MCF 10A (cell line): ENCODE measurements around the gene LCN12. TPM values are rescaled to one million over a fixed set of nuclear protein-coding genes. Genes with fewer than 3 reads are reported as not detected.
A peak's percentile ranks its signal among the peaks of the same experiment; 100 is the strongest.

Experiments used
- BruUV-seq: library from RNA; stranded (reverse); fragments of 400-500 nt; replicated peaks from 2 replicates; lab custom pipeline; 2021; lab: Mats Ljungman, UMichigan
- CTCF ChIA-PET: fragments of 300-600 bp; sonication (Branson Sonifier 250); formaldehyde crosslinking; extraction: SDS; loops from one replicate; lab custom pipeline; 2021; ENCODE audit warnings: antibody characterized with exemption, inconsistent platforms; lab: Yijun Ruan, JAX
- POLR2A ChIA-PET: fragments of 300-600, 350-650 bp; sonication (Branson Sonifier 250); formaldehyde crosslinking; extraction: SDS; loops from one replicate; lab custom pipeline; 2020; ENCODE audit warnings: antibody characterized with exemption, inconsistent platforms; lab: Yijun Ruan, JAX
- DNase-seq: peaks from one replicate; pipeline ENCODE4 v3.0.0-alpha.2; 2018; ENCODE audit not compliant: unreplicated experiment
- H3K27ac Mint-ChIP-seq: one replicate; pipeline ENCODE4 v1.8.0; 2022; ENCODE audit warnings: mild to moderate bottlenecking, low read depth, mixed read lengths; ENCODE audit not compliant: unreplicated experiment
- H3K27me3 Mint-ChIP-seq: one replicate; pipeline ENCODE4 v1.8.0; 2022; ENCODE audit warnings: mixed read lengths; ENCODE audit not compliant: insufficient read depth, unreplicated experiment
- H3K36me3 Mint-ChIP-seq: one replicate; pipeline ENCODE4 v1.8.0; 2022; ENCODE audit warnings: mild to moderate bottlenecking, moderate library complexity, mixed read lengths; ENCODE audit not compliant: insufficient read depth, unreplicated experiment
- H3K4me1 Mint-ChIP-seq: one replicate; pipeline ENCODE4 v1.8.0; 2022; ENCODE audit warnings: mixed read lengths; ENCODE audit not compliant: insufficient read depth, unreplicated experiment
- H3K4me3 Mint-ChIP-seq: one replicate; pipeline ENCODE4 v1.8.0; 2022; ENCODE audit warnings: mild to moderate bottlenecking, moderate library complexity, mixed read lengths; ENCODE audit not compliant: unreplicated experiment
- H3K9me3 Mint-ChIP-seq: one replicate; pipeline ENCODE4 v1.8.0; 2022; ENCODE audit warnings: mixed read lengths; ENCODE audit not compliant: unreplicated experiment
- intact Hi-C: fragments of 100-400 bp; cut with micrococcal nuclease; formaldehyde crosslinking; loops from 2 replicates; pipeline ENCODE4 v1.14.1; 2022
- total RNA-seq: library from RNA; stranded (reverse); gene quantifications from 2 replicates; pipeline ENCODE4 v1.2.3, GENCODE V29; 2022
- TF ChIP-seq, protein P1 (sequence below): fragments of 200-600 bp; IDR thresholded peaks from one replicate; pipeline ENCODE4 v1.8.0; 2022; ENCODE audit warnings: antibody characterized with exemption, mild to moderate bottlenecking; ENCODE audit not compliant: unreplicated experiment

The LCN12 gene
- total RNA-seq, 1 experiment from 2014 or later = 0.86 TPM

DNA sequence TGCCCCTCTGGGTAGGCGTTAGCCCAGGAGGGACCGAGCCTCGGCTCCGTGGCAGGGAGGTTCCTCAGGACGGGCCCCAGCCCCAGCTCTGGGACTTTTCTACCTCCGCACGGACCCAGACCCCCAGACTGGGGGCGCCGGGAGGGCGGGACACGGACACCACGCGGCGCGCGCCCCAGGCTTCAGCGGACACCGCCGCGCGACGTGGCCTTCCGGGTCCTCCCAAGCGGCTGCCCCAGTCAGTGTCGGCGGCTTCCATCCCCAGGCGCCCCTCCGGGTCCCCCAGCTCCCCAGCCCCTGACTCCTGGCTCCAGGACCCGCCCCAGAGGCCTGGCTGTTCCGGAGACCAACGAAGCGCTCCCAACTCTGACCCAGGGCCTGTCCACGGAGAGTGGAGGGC is 33.8 kb downstream of the LCN12 start:
- no peak for DNase-seq
- TF ChIP-seq, protein P1, sequence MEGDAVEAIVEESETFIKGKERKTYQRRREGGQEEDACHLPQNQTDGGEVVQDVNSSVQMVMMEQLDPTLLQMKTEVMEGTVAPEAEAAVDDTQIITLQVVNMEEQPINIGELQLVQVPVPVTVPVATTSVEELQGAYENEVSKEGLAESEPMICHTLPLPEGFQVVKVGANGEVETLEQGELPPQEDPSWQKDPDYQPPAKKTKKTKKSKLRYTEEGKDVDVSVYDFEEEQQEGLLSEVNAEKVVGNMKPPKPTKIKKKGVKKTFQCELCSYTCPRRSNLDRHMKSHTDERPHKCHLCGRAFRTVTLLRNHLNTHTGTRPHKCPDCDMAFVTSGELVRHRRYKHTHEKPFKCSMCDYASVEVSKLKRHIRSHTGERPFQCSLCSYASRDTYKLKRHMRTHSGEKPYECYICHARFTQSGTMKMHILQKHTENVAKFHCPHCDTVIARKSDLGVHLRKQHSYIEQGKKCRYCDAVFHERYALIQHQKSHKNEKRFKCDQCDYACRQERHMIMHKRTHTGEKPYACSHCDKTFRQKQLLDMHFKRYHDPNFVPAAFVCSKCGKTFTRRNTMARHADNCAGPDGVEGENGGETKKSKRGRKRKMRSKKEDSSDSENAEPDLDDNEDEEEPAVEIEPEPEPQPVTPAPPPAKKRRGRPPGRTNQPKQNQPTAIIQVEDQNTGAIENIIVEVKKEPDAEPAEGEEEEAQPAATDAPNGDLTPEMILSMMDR = no peak
- Mint-ChIP-seq H3K9me3 (no peaks in the 10 kb centered on the region), H3K4me3 (no peak overlapping the region), H3K4me1 (no peaks in the 10 kb centered on the region), H3K27me3 (no peaks in the 10 kb centered on the region), H3K27ac (no peak overlapping the region), H3K36me3 (no peaks in the 10 kb centered on the region)
- ChIA-PET CTCF (interaction anchor here (0.9 kb wide), 1 partner anchor 43 kb away, joined by 4 read pairs; no protein-coding TSS in a partner anchor), POLR2A (no interaction called here)
- intact Hi-C loops = no loop called here
- no TSS peak for BruUV-seq

DNA sequence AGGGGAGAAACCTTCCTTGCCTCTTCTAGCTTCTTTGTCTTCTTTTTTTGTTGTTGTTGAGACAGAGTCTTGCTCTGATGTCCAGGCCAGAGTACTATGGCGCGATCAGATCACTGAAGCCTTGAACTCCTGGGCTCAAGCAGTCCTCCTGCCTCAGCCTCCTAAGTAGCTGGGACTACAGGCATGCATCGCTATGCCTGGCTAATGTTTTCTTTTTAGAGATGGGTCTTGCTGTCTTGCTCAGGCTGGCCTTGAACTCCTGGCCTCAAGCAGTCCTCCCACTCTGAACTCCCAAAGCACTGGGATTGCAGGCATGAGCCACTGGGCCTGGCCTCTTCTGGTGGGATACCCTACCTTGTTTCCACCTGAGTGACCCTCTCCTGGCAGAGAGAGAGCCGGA is 36.8 kb downstream of the LCN12 start:
- H3K4me1 Mint-ChIP-seq = no peaks in the 10 kb centered on the region
- TF ChIP-seq, protein P1 = no peak
- intact Hi-C loops = no loop called here
- BruUV-seq = no TSS peak
- ChIA-PET POLR2A (no interaction called here), CTCF (interaction anchor here (0.8 kb wide), 1 partner anchor 27 kb away, joined by 3 read pairs; no protein-coding TSS in a partner anchor)
- DNase-seq = no peak
- no peak overlapping the region for H3K27ac Mint-ChIP-seq
- no peaks in the 10 kb centered on the region for H3K27me3 Mint-ChIP-seq
- no peak overlapping the region for H3K4me3 Mint-ChIP-seq
- H3K9me3 Mint-ChIP-seq = no peaks in the 10 kb centered on the region
- H3K36me3 Mint-ChIP-seq = peaks cover 11% of the 10 kb centered on the region

DNA sequence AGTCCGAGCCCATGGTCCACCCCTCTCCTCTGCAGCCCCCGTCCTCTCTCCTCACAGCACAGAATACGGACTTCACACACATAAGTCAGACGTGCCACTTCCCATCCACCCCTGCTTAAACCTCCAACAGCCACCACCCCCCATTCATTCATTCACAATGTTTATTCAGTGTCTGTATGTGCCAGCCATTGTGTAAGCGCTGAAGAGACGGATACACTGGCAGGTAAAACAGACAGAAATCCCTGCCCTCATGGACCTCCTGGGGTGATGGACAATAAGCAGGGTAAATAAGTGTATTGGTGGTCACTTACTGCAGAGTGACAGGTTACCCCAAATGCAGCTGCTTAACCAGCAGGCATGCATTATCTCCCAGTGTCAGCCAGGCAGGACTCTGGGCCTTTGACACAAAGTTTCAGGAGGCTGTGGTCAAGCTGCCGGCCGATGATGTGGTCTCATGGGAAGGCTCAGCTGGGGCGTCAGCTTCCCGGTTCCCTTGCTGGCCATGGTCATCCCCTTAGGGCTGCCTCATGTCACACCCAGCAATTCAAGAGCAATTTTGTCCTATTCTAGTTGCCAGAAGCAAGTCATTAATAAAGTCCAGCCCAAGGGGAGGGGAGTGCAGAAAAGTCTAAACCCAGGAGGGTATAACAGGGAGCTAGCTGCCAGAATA is 38.3 kb downstream of the LCN12 start:
- Mint-ChIP-seq H3K27me3 (no peaks in the 10 kb centered on the region), H3K27ac (peak overlapping the region; percentile 81), H3K4me3 (peak overlapping the region; percentile 82), H3K9me3 (no peaks in the 10 kb centered on the region), H3K4me1 (no peaks in the 10 kb centered on the region), H3K36me3 (peaks cover 12% of the 10 kb centered on the region)
- no peak for DNase-seq
- intact Hi-C loops = no loop called here
- ChIA-PET POLR2A (interaction anchor here (0.7 kb wide), 1 partner anchor 168 kb away, joined by 3 read pairs; no protein-coding TSS in a partner anchor), CTCF (interaction anchor here (1.2 to 1.5 kb wide), 2 partner anchors 39 to 246 kb away, joined by 4 read pairs; no protein-coding TSS in a partner anchor)
- TF ChIP-seq, protein P1 = no peak
- no TSS peak for BruUV-seq

DNA sequence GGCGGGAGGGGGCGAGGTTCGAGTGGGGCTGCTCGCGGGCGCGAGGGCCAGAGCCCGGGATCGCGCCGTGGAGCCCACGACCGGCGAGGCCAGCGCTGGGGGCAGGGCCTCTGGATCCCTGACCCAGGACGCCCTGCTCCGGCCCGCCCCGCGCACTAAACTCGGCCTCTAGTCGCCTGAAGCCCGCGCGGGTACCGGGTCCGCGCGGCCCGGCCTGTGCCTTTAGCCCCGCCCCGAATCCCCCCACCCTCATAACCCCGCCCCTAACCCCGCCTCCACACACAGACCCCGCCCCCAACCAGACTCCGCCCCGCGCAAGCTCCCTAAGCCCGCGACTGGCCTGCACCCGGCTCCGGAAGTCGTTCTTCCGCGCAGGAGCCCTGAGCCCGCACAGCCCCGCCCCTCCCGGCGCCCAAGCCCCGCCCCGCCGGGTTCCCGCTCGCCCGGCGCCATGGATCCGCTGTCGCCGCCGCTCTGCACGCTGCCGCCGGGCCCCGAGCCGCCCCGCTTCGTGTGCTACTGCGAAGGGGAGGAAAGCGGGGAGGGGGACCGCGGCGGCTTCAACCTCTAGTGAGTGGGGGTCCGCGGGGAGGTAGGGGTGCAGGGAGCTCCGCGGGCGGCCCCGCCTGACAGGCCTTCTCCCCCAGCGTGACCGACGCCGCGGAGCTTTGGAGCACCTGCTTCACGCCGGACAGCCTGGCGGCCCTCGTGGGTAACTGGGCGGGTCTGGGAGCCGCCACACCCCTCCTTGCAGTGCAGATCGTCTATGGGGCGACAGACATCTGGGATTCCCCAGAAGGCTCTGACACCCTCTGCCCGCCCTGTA is 40.1 kb downstream of the LCN12 start, which contains the start of gene PAXX:
Gene PAXX, plus strand, starts transcription at position 430 of the 826 bp plus-strand sequence. Its CDS starts 22 bp downstream, at position 452.
- H3K27ac Mint-ChIP-seq = peak within 1 kb of the TSS; percentile 81
- no peaks in the 10 kb centered on the region for H3K9me3 Mint-ChIP-seq
- no peaks in the 10 kb centered on the region for H3K4me1 Mint-ChIP-seq
- ChIA-PET POLR2A (interaction anchor here (0.8 to 2.0 kb wide), 8 partner anchors 12 to 137 kb away, joined by 3 to 9 read pairs (median 5); partner anchors contain the start of genes EDF1 and FBXW5), CTCF (interaction anchor here (0.6 to 2.1 kb wide), 4 partner anchors 12 to 821 kb away, joined by 3 to 7 read pairs (median 4); no protein-coding TSS in a partner anchor)
- no peaks in the 10 kb centered on the region for H3K27me3 Mint-ChIP-seq
- peak; percentile 88 for DNase-seq
- TF ChIP-seq, protein P1 = no peak
- intact Hi-C loops = loop anchor here (1.0 kb wide), 1 partner anchor 44 kb away; no protein-coding TSS in a partner anchor
- peak within 1 kb of the TSS; percentile 82 for H3K4me3 Mint-ChIP-seq
- H3K36me3 Mint-ChIP-seq = peaks cover 12% of the 10 kb centered on the region
- BruUV-seq = no TSS peak
